HG03457 (cell line): Measurements from ENCODE around the gene SLC38A3.
"Not testable (repeated sequence)": the region's sequence is repeated elsewhere in the genome, so short reads cannot be mapped to it uniquely, and the experiment has no call there.

Experiments
- ATAC-seq: cut with Tn5 transposase; IDR thresholded peaks from one replicate; pipeline ENCODE4 v1.9.1; 2021; ENCODE audit warnings: moderate number of reproducible peaks; ENCODE audit not compliant: unreplicated experiment

The SLC38A3 gene

GRCh38 chr3:50230104-50230793 lies 25.2 kb downstream of the SLC38A3 start:
- no peak for ATAC-seq

DNA sequence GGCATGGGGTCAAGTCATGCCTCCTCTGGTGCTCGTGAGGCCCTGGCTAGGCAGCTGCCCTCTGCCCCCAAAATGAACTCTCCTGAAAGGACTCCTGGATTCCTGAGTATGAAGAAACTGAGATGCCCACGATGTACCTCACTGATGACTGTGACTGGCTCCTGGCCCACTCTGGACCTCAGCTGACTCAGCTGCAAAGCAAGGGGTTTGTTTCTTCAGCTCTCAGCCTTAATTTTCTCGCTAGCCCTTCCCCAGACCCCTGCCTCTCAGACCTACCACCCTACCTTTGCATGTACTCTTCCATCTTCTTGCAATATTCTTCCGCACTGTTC lies 25.7 kb downstream of the SLC38A3 start:
- no peak for ATAC-seq

DNA sequence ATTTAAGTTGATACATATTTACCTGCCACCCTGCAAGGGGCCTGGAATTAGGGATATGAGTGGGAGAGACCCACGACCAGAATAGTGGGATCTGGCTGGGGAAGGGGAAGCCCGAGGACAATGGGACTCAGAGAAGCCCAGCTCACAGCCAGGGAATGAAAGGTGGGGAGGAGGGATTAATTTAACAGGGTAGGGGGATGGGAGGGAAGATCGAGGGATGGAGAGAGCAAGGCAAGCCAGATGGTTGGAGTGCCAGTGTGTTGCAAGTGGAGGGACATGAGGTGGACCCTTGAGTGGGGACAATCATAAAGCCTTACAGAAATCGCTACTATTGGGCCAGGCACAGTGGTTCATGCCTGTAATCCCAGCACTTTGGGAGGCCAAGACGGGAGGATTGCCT lies 26.5 kb downstream of the SLC38A3 start:
- no peak for ATAC-seq

DNA sequence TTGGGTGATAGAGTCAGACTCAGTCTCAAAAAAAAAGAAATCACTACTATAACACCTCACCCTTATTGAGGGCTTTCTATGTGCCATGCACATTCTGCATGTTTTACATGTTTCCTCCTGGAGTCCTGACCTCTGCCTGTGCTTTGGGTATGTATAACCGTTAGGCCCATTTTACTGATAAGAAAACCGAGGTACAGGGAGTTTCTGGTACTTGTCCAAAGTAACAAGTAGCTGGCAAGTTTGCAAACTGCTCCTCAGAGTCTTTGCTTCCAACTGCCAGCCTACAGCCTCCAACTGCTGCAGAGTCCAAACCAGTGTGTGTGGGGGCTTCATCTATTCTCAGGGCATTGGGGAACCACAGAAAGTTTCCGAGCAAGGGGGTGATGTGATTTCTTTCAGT lies 27.2 kb downstream of the SLC38A3 start:
- ATAC-seq, result no peak

GRCh38 chr3:50233176-50233575 lies 28.1 kb downstream of the SLC38A3 start:
- no peak for ATAC-seq

DNA sequence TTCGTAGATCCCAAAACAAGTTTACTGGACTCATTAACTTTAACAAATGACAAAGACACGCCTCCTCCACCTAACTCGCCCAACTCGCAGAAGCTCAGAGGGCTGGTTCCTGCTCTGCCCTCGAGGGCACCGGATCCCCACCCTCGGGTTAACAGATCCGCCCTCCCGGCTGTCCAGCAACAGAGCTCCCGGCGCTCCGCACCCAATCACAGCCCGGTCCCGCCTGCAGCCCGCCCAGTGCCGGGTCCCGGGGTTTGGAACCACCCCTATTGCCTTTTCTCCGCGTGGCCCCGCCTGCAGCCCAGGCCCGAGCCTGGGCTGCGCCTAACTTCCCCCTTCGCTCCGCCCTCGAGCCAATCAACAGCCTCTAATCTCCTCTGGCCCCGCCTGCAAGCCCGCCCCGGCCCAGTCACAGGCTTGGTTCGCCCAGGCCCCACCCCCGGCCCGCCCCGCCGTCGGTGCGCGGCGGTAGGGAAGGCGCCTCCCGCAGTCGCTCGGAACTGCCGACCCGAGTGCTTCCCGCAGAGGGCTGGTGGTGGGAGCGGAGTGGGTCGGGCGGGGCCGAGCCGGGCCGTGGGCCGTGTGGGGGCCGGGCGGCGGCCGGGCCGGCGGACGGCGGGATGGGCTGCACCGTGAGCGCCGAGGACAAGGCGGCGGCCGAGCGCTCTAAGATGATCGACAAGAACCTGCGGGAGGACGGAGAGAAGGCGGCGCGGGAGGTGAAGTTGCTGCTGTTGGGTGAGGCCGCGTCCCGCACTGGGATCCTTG lies 30.8 kb downstream of the SLC38A3 start, which contains the start of gene GNAI2:
GNAI2 (plus strand) TSS at position 489 of the 768 bp plus-strand sequence; CDS start at position 621, 132 bp downstream.
- ATAC-seq, result peak; percentile 84

- ATAC-seq, result no peak
Measured at GRCh38 chr3:50236484-50237132, 31.5 kb downstream of the SLC38A3 start.

DNA sequence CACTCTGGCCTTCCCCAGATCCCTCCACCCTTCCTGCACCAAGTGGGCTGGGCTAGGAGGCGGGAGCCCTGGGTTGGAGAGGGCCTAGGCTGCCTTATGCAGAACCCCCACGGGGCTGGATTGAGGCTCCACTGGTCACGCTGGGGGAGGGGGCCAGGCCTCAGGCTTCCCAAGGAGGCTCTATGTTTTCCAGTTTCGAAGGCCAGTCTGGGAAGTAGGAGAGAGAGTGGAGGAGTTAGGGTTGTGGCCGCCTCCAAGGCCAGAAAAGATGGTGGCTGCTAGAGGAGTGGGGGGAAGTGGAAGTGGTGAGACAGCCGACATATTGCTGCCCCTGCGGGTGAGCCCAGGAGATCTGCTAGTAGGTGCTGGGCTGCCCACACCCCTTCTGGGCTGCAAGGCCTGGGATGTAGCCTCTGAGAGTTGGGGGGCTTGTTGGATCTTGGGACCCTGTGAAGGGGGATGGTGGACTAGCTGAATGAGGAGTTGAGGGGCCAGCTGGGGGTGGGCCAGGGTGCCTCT lies 32.1 kb downstream of the SLC38A3 start:
- no peak for ATAC-seq

GRCh38 chr3:50237754-50238548 lies 32.9 kb downstream of the SLC38A3 start:
- ATAC-seq, result no peak

DNA sequence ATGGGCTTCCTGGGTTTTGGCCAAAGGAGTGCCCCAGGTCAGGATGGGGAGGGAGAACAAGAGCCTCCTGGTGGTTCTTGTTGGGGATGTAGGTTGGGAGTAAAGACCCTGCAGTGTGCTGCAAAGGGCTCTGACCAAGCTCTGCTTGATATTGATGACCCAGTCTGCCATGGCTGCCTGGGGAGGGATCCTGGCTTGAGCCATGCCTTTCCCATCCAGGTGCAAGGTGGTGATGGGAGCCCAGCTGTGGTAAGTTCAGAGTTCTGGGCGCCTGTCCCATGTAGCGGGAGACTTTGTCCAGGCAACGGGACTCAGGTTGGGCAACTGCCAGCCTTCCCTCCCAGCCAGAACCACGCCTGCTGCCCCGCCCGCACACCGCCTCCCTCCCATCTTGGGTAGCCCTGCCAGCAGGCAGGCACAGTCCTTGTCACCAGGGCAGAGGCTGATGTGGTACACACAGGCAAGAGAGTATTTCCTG lies 33.5 kb downstream of the SLC38A3 start:
- ATAC-seq, result no peak

DNA sequence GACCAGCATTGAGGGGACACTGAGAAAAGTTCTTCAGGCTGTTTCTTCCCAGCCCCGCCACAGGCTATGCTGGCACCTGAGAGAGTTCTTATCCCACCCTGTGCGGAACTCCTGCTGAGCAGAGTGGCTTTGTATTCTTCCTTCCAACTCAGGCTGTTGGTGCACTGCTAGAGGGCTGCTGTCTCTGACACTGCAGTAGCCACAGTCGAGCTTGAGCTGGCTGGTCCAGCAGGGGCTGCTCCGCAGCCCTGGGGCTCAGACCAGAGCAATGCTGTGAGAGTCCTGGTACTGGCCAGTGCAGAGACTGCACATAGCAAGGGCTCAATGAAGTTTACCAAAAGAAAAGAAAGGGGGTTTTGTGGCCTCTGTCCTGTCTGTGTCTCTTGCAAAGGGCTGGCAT lies 34.6 kb downstream of the SLC38A3 start:
- no peak for ATAC-seq

DNA sequence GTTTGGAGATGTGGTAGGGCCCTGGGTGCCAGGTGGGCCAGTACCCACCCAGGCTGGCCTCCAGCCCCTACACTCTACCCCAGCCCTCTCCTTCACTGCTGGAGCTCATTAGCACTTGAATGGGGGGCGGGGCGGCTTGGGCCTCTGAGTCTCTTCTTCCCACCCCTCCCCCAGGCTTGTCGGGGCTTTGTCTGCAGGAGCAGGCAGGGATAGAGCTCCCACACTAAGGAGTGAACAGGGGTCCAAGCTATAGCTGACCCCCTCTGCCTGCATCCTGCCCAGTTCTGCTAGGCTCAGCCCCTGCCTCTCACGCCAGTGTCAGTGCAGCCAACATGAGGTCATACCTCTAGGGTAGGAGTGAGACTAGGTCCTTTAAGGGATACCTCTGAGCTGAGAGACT lies 36.1 kb downstream of the SLC38A3 start:
- no peak for ATAC-seq

DNA sequence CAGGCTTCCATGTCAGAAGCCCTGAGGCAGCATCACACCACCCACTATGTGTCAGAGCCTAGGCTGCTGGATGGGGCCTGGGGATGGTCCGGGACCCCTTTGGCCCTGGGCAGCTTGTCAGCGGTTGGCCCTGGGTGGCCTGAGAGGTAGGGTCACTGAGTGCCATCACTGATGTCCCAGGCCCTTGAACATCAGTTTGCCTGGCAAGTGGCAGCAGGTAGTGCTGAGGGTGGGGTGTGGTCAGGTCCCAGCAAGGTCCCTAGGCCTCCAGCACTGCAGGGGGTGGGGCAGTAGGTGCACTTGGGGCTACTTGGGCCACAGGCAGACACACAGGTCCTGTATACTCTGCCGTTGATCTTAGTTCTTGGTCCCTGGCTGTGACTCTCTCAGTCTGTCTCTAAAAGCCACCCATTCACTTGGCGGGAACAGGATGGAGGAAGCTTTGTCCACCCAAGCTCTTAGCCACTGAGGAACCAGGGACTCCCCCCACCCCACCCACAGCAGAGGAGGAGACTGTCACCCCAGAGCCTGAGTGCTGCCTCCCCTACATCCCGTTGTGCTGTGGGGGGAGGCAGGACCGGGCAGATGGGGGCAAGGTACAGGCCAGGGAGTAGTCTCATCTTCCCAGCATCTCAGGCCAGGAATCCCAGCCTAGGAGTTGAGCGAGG lies 36.8 kb downstream of the SLC38A3 start:
- ATAC-seq, result no peak

DNA sequence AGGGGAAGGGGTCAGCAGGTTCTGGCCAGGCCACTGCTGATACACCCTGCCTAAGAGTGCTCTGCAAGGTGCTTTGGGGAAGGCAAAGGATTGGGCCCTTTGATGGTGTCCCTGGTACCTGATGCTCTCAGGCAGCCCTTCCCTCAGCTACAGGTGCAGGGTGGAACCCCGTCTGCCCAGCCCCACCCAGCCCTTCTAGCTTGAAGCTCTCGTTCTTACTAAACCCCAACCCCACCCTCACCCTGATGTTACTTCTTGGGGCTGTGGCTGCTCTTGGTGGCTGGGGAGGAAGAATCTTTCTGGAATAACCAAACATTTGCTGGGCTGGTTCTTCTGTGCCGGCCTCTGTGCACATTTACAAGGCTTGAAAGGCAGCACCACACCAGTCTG lies 37.3 kb downstream of the SLC38A3 start:
- no peak for ATAC-seq

DNA sequence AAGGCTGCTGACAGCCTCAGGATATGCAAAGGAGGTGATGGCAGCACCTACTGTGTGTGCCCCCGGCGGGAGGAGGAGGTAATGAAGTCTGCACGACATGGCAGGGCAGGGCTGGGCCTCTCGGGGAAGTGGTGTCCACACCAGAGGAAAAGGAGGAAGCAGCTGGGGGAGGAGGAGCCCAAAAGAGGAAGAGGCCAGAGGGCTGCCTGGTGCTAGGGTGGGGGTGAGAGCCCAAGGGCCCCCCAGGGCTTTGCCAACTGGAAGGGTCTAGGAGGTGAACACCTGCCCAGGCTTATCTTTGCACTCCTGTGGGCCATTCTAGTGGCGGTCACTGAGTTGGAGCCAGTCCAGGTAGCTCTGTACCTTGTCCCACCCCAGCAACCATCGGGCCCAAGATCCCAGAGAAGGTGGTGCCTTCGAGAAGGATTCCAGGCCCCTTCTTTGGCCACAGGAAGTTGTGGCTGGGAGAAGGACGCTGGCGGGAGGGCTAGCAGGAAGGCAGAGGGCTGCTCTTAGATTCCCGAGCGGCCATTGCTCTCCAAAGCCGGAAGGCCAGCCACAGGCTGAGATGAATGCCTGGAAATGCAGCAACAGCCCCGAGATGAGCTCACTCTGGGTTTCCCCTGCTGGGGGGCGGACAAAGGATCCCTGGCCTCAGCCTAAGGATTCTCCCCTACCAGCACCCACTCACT lies 37.9 kb downstream of the SLC38A3 start:
- no peak for ATAC-seq

GRCh38 chr3:50243543-50243895 lies 38.4 kb downstream of the SLC38A3 start:
- no peak for ATAC-seq

DNA sequence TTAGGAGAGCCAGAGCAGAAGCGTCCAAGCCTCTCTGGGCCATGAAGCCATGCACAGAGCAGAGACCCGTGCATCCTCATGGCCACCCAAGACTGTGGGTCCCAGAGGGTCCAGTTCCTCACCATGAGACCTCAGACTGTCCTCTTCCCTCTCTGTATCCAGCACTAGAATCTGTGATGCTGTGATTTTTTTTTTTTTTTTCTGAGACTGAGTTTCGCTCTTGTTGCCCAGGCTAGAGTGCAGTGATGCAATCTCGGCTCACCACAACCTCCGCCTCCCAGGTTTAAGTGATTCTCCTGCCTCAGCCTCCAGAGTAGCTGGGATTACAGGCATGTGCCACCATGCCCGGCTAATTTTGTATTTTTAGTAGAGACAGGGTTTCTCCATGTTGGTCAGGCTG lies 39.7 kb downstream of the SLC38A3 start:
- not testable (repeated sequence) for ATAC-seq

DNA sequence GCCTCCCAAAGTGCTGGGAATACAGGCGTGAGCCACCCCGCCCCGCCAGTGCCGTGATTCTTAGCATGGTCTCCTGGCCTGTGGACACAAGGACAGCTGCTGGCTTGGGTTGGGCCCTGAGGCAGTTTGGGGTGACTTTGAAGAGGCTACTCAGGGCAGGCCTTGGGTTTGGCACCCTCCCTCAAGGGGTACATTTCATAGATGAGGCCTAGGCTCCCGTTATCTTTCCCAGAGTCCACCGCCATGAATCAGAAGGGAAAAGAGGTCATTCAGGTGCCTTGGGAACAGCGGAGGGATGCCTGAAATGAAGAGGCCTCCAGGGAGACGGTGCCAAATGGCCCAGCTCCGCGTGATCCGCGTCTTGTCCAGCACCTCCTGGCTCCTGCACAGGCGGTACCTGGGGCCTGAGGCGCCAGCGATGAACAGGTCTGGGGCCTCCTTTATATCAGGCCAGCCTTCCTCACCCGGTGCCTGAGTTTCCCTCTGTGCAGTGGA lies 40.2 kb downstream of the SLC38A3 start:
- ATAC-seq, result no peak

GRCh38 chr3:50245831-50246516 lies 40.9 kb downstream of the SLC38A3 start:
- ATAC-seq, result no peak
